Endothelial cell of hepatic sinusoid (primary cell): ENCODE measurements around the gene S100A3.
"Not testable (repeated sequence)": the region's sequence is repeated elsewhere in the genome, so short reads cannot be mapped to it uniquely, and the experiment has no call there.

Experiments
- in situ Hi-C: cut with HindIII; loops from 2 replicates; pipeline ENCODE4 v1.10.0; 2017; ENCODE audit warnings: low sequenced_read_pairs

S100A3 gene

GRCh38 chr1:153536012-153536670 lies 12.9 kb downstream of the S100A3 start:
- in situ Hi-C loops, result no loop called here

GRCh38 chr1:153535242-153536011 lies 13.6 kb downstream of the S100A3 start, which contains the start of gene S100A6:
TSS of gene S100A6 (minus strand) at chr1:153535991. CDS start at chr1:153535339, 652 bp downstream.
- in situ Hi-C loops, result no loop called here

GRCh38 chr1:153534925-153535241 lies 14.2 kb downstream of the S100A3 start:
- in situ Hi-C loops, result no loop called here

GRCh38 chr1:153534226-153534924 lies 14.7 kb downstream of the S100A3 start:
- in situ Hi-C loops, result no loop called here

- in situ Hi-C loops, result no loop called here
Measured at GRCh38 chr1:153533689-153534201, 15.3 kb downstream of the S100A3 start.

GRCh38 chr1:153532769-153533599 lies 16.1 kb downstream of the S100A3 start:
- in situ Hi-C loops, result no loop called here

GRCh38 chr1:153532181-153532580 lies 16.9 kb downstream of the S100A3 start:
- in situ Hi-C loops, result no loop called here

- in situ Hi-C loops, result no loop called here
Measured at GRCh38 chr1:153531638-153532037, 17.4 kb downstream of the S100A3 start.

- in situ Hi-C loops, result no loop called here
Measured at GRCh38 chr1:153527683-153528040, 21.4 kb downstream of the S100A3 start.

- in situ Hi-C loops, result no loop called here
Measured at GRCh38 chr1:153527023-153527682, 21.9 kb downstream of the S100A3 start.

GRCh38 chr1:153526132-153526543 lies 22.9 kb downstream of the S100A3 start:
- in situ Hi-C loops, result no loop called here

GRCh38 chr1:153525088-153525728 lies 23.9 kb downstream of the S100A3 start:
- in situ Hi-C loops, result no loop called here

- in situ Hi-C loops, result not testable (repeated sequence)
Measured at GRCh38 chr1:153522353-153523048, 26.6 kb downstream of the S100A3 start.

GRCh38 chr1:153521808-153522207 lies 27.2 kb downstream of the S100A3 start:
- in situ Hi-C loops, result not testable (repeated sequence)

GRCh38 chr1:153520818-153521476 lies 28.1 kb downstream of the S100A3 start:
- in situ Hi-C loops, result no loop called here

GRCh38 chr1:153520137-153520691 lies 28.8 kb downstream of the S100A3 start:
- in situ Hi-C loops, result not testable (repeated sequence)

GRCh38 chr1:153519242-153519641 lies 29.8 kb downstream of the S100A3 start:
- in situ Hi-C loops, result no loop called here
